ENCODE measurements around the gene MRGPRF. TPM values are rescaled to one million over a fixed set of nuclear protein-coding genes. Genes with fewer than 3 reads are reported as not detected.

MRGPRF gene
- total and polyA plus RNA-seq, 2 of the 8 experiments (the other 6 are each of a cell fraction or from before 2014, with no cell fraction given) = 7.5 to 11.0 TPM

GRCh38 chr11:69048694-69049489, 35.8 kb upstream of the MRGPRF start, which contains the start of gene TPCN2 (continued):
- no peak for TF ChIP-seq CHD7 (IDR thresholded peaks at IDR 0.05; ENCODE audit: insufficient replicate concordance, low read length)
- no peak for TF ChIP-seq NANOG (IDR thresholded peaks at IDR 0.05; ENCODE audit: insufficient read depth, low read depth, low read length, poor library complexity, severe bottlenecking)
- TF ChIP-seq POLR2A (IDR thresholded peaks at IDR 0.05; ENCODE audit: control extremely low read depth in 1 of 2, low read depth in 2 of 2, low read length in 2 of 2) = peak in 1 of 2 experiments; percentile 69; a peak in 1 of 3 replicates
- no peak for TF ChIP-seq GABPA (IDR thresholded peaks at IDR 0.05; ENCODE audit: borderline replicate concordance, insufficient read depth, low read length)
- TF ChIP-seq BCL11A (IDR thresholded peaks at IDR 0.05; ENCODE audit: low read depth in 2 of 2, low read length in 2 of 2) = no peak
- TF ChIP-seq EP300 (IDR thresholded peaks at IDR 0.05; ENCODE audit: borderline replicate concordance in 1 of 2, low read depth in 2 of 2, low read length in 2 of 2) = no peak
- TF ChIP-seq E2F6 (IDR thresholded peaks at IDR 0.05) = 0 out of 2 replicates have a peak, but pooled peaks have one; percentile 22
- peak in 1 of 2 experiments; percentile 59; a peak in 1 of 4 replicates for TF ChIP-seq SIN3A (conservative IDR thresholded peaks at IDR 0.05 in 1 of 2, IDR thresholded peaks at IDR 0.05 in 1 of 2; ENCODE audit: low read depth in 1 of 2, low read length in 2 of 2)

All from H1 (cell line).